AG04450 (cell line): ENCODE results near the gene OVOL2. TPM values are rescaled to one million over a fixed set of nuclear protein-coding genes. Genes with fewer than 3 reads are reported as not detected.

ENCODE experiments used
- CTCF ChIA-PET: fragments of 300-600, 350-600 bp; formaldehyde crosslinking; extraction: SDS; loops from one replicate; lab custom pipeline; 2022; ENCODE audit warnings: antibody characterized with exemption, inconsistent platforms; lab: Charles Lee
- POLR2A ChIA-PET: fragments of 350-600 bp; formaldehyde crosslinking; extraction: SDS; loops from one replicate; lab custom pipeline; 2021; ENCODE audit warnings: antibody characterized with exemption, inconsistent platforms; lab: Yijun Ruan, JAX
- DNase-seq: peaks from one replicate; pipeline ENCODE4 v3.0.0-alpha.2; 2011; ENCODE audit warnings: low read depth, low spot score
- H3K27ac ChIP-seq: one replicate; pipeline ENCODE4 v1.5.1; 2012; ENCODE audit warnings: low read depth, low read length, control low read depth
- H3K27me3 ChIP-seq: one replicate; pipeline ENCODE4 v1.6.0; 2012; ENCODE audit warnings: low read length; ENCODE audit not compliant: control insufficient read depth, insufficient read depth
- H3K4me3 ChIP-seq: 2 replicates; pipeline ENCODE4 v1.5.1; 2011; ENCODE audit warnings: mild to moderate bottlenecking, low read depth, low read length, control low read depth
- H3K9me3 ChIP-seq: 2 replicates; pipeline ENCODE4 v1.5.1; 2012; ENCODE audit warnings: low read length; ENCODE audit not compliant: control insufficient read depth, insufficient read depth
- polyA plus RNA-seq: library from polyadenylated mRNA; depleted of rRNA; stranded (reverse); fragments of >200 nt; gene quantifications from 2 replicates; pipeline ENCODE4 v1.2.3, GENCODE V29; 2011
- TF ChIP-seq, protein P1 (sequence below): IDR thresholded peaks from 2 replicates; pipeline ENCODE4 v1.5.1; 2011; ENCODE audit warnings: low read depth, low read length, control low read depth, inconsistent platforms

Gene OVOL2
- polyA plus RNA-seq, 1 experiment, result not detected

DNA sequence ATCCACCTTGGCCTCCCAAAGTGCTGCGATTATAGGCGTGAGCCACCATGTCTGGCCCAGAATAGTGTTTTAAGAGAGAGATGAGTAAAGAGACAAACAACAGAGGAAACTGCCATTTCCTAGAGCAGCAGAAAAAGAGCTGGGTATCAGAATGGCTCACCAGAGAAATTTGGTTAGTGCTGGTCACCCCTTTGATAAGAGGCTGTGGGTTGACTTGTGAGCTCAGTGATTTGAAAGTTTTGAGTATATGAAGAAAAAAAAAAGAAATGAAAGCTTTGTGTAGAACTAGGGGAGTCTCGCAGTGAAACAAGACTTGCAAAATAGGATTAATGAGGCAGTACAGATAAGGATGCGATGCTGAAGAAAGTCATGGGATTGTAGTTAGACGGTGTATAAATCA is 59.3 kb downstream of the OVOL2 start:
- no peaks in the 10 kb centered on the region for H3K9me3 ChIP-seq
- CTCF ChIA-PET, result interaction anchor here (0.6 to 1.7 kb wide), 2 partner anchors 494 to 936 kb away, joined by 3 to 10 read pairs; no protein-coding TSS in a partner anchor
- DNase-seq, result no peak
- H3K27ac ChIP-seq, result no peak overlapping the region
- TF ChIP-seq, protein P1, sequence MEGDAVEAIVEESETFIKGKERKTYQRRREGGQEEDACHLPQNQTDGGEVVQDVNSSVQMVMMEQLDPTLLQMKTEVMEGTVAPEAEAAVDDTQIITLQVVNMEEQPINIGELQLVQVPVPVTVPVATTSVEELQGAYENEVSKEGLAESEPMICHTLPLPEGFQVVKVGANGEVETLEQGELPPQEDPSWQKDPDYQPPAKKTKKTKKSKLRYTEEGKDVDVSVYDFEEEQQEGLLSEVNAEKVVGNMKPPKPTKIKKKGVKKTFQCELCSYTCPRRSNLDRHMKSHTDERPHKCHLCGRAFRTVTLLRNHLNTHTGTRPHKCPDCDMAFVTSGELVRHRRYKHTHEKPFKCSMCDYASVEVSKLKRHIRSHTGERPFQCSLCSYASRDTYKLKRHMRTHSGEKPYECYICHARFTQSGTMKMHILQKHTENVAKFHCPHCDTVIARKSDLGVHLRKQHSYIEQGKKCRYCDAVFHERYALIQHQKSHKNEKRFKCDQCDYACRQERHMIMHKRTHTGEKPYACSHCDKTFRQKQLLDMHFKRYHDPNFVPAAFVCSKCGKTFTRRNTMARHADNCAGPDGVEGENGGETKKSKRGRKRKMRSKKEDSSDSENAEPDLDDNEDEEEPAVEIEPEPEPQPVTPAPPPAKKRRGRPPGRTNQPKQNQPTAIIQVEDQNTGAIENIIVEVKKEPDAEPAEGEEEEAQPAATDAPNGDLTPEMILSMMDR, result no peak
- no peak overlapping the region for H3K4me3 ChIP-seq
- POLR2A ChIA-PET, result interaction anchor here (0.6 kb wide), 1 partner anchor 154 kb away, joined by 3 read pairs; no protein-coding TSS in a partner anchor
- no peaks in the 10 kb centered on the region for H3K27me3 ChIP-seq

DNA sequence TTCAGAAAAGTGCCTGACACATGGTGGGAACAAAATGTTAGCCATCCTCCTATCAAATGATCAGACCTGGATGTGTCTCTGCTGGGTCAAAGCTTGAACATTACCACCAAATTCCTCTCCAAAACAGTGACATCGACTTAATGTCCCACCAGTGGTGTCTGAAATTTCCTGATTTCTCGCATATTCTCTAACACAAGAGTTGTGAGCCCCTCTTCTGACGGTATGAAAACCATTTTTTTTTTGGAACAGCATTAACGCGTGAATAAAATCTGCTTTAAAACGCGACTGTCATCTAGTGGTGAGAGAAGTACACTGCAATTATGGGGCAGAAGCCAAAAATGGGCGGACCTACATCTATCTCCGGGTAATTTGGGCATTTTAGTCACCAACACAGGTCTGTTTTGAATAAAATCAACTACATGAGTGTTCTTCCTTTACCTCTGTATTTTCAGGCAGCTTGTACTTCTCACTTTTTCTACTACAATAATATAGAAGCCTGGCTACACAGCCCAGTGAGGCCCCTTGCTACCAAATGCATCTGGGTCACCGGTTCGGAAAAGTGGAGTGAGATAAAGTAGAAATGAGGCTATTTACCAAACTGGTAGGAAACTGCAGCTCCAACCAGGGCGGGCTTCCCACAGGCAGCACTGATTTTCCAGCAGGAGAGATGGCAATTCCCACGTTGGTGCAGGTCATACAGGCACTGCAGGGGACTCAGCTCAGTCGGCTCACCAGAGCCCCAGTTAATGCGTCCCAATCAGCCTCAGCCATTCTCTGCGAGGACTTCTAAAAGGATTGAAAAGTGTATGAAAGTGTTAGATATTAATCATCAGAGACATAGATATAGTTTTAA is 61.5 kb downstream of the OVOL2 start:
- no peak overlapping the region for H3K4me3 ChIP-seq
- no peaks in the 10 kb centered on the region for H3K27me3 ChIP-seq
- TF ChIP-seq, protein P1, result peak; percentile 99
- no peak overlapping the region for H3K27ac ChIP-seq
- ChIA-PET CTCF (interaction anchor here (0.7 to 2.9 kb wide), 16 partner anchors 8 to 491 kb away, joined by 3 to 44 read pairs (median 4); no protein-coding TSS in a partner anchor), POLR2A (interaction anchor here (0.7 kb wide), 1 partner anchor 40 kb away, joined by 4 read pairs; no protein-coding TSS in a partner anchor)
- no peak for DNase-seq
- H3K9me3 ChIP-seq, result no peaks in the 10 kb centered on the region

DNA sequence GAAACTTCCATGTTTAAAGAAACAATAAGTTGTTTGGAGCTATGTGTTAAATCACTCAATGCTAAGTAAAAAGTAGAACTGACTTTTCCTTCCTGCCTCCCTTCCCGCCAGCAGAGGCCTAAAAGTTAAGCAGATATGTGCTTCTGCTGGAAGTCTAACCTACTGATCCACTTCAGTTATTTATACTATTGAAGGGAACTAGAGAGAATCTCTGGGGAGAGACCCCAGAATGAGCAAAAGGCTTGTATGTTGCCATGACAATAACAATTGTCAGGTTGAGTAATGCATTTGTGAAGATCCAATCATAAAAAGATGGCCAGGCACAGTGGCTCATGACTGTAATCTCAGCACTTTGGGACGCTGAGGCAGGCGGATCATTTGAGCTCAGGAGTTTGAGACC is 64.2 kb downstream of the OVOL2 start:
- ChIA-PET CTCF (interaction anchor here (1.4 kb wide), 1 partner anchor 39 kb away, joined by 5 read pairs; no protein-coding TSS in a partner anchor), POLR2A (no interaction called here)
- Histone ChIP-seq H3K27ac (no peak overlapping the region), H3K4me3 (no peak overlapping the region), H3K9me3 (no peaks in the 10 kb centered on the region), H3K27me3 (no peaks in the 10 kb centered on the region)
- DNase-seq, result no peak
- TF ChIP-seq, protein P1, result no peak

DNA sequence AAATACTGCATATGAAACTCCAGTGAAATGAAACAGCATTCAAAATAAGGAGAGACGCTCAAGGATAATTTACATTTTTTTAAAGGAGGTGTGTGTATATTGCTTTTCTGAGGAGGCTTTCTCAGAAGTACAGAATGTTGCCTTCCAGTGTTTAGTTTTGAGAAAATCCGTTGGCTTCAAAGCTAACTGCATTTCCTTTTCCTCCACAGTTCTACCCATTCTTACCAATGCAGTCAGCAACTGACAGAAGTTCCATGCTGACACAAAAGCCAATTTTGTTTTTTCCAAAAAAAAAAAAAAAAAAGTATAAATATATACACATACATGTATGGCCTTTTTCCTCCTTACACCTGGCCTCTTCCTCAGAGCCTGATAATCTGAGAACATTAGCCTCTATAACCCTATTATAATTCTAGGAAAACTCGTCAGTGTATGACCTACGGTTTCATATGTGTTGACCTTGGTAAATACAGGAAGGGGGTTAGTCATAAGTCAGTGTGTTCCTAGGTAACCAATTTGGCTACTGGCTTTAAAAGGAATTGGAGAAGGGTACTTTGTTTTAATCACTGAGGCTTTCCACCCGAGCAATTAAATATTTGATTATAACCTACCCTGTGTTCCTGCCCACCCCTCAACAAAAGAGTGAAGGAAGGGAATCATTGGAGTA is 64.7 kb downstream of the OVOL2 start:
- ChIA-PET CTCF (interaction anchor here (0.7 to 1.4 kb wide), 3 partner anchors 38 to 489 kb away, joined by 3 to 6 read pairs (median 5); no protein-coding TSS in a partner anchor), POLR2A (no interaction called here)
- no peak overlapping the region for H3K4me3 ChIP-seq
- no peaks in the 10 kb centered on the region for H3K27me3 ChIP-seq
- no peak for DNase-seq
- no peak overlapping the region for H3K27ac ChIP-seq
- H3K9me3 ChIP-seq, result no peaks in the 10 kb centered on the region
- TF ChIP-seq, protein P1, result no peak
